ENCODE measurements around the gene CCDC183. TPM values are rescaled to one million over a fixed set of nuclear protein-coding genes. Genes with fewer than 3 reads are reported as not detected.

CCDC183 gene
- total RNA-seq, 1 experiment from 2014 or later: 4.2 TPM

DNA sequence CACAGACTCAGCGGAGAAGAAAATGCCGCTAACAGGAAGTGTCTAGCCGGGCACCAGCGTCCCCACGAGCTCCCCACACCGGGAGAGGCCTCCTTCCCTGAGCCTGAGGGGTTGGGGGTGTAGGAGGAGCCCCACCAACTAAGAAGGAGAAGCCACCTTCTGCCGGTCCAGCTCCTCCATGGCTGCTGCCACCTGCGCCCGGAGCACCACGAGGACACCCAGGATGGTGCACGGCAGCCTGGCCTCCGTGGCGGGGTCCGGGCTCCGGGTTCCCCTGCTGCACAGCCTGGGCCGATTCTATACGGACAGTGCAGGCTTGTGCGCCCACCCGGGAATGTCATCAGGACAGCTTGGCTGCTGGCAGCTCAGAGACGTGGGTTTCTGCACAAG, 38.4 kb upstream of the CCDC183 start:
- intact Hi-C loops (cut with micrococcal nuclease; ENCODE audit: unreplicated experiment): no loop called here
- no TSS peak for BruUV-seq (replicated peaks)
- Mint-ChIP-seq H3K36me3 (ENCODE audit: insufficient read depth, unreplicated experiment) (no peaks in the 10 kb centered on the region), H3K27ac (ENCODE audit: unreplicated experiment) (no peak overlapping the region), H3K9me3 (ENCODE audit: unreplicated experiment) (peaks cover 4% of the 10 kb centered on the region), H3K27me3 (ENCODE audit: insufficient read depth, unreplicated experiment) (no peaks in the 10 kb centered on the region), H3K4me3 (ENCODE audit: unreplicated experiment) (no peak overlapping the region), H3K4me1 (ENCODE audit: low read depth, unreplicated experiment) (peaks cover 7% of the 10 kb centered on the region)
- Histone ChIP-seq H3K4me3 (ENCODE audit: low read depth, low read length) (no peak overlapping the region), H3K27me3 (replicated peaks; ENCODE audit: control insufficient read depth, insufficient read depth, low read length) (no peaks in the 10 kb centered on the region), H3K9me3 (no peaks in the 10 kb centered on the region), H3K36me3 (ENCODE audit: control insufficient read depth, insufficient read depth, low read length) (no peaks in the 10 kb centered on the region), H3K4me1 (no peaks in the 10 kb centered on the region)
- POLR2A ChIA-PET: no interaction called here
- TF ChIP-seq, protein P1, sequence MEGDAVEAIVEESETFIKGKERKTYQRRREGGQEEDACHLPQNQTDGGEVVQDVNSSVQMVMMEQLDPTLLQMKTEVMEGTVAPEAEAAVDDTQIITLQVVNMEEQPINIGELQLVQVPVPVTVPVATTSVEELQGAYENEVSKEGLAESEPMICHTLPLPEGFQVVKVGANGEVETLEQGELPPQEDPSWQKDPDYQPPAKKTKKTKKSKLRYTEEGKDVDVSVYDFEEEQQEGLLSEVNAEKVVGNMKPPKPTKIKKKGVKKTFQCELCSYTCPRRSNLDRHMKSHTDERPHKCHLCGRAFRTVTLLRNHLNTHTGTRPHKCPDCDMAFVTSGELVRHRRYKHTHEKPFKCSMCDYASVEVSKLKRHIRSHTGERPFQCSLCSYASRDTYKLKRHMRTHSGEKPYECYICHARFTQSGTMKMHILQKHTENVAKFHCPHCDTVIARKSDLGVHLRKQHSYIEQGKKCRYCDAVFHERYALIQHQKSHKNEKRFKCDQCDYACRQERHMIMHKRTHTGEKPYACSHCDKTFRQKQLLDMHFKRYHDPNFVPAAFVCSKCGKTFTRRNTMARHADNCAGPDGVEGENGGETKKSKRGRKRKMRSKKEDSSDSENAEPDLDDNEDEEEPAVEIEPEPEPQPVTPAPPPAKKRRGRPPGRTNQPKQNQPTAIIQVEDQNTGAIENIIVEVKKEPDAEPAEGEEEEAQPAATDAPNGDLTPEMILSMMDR (IDR thresholded peaks at IDR 0.05; ENCODE audit: insufficient read depth in 1 of 2, low read depth in 1 of 2, low read length in 1 of 2, severe bottlenecking in 1 of 2, unreplicated experiment in 1 of 2): no peak
- CTCF ChIA-PET: no interaction called here
- DNase-seq: no peak

DNA sequence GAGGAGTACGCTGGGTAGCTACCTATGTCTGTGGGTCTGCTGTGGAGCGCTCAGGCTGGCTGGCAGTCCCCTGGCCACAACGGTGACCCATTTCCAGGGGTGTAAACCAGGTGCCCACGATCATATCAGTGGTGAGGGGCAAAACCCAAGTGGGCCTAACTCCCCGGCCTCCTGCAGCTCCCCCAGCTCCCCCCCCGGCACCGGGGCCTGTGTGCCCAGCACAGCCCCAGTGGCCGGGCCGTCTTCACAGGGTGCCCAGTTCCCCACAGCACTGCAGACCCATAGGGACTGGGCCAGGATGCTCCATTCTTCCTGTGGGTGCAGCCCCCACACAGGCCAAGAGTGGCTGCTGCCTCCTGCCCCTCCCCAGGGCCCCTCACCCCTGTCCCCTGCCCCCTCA, 37.1 kb upstream of the CCDC183 start:
- CTCF ChIA-PET: no interaction called here
- no peak overlapping the region for H3K27ac Mint-ChIP-seq (ENCODE audit: unreplicated experiment)
- H3K36me3 Mint-ChIP-seq (ENCODE audit: insufficient read depth, unreplicated experiment): no peaks in the 10 kb centered on the region
- H3K27me3 ChIP-seq (replicated peaks; ENCODE audit: control insufficient read depth, insufficient read depth, low read length): no peaks in the 10 kb centered on the region
- peaks cover 7% of the 10 kb centered on the region for H3K4me1 Mint-ChIP-seq (ENCODE audit: low read depth, unreplicated experiment)
- no peaks in the 10 kb centered on the region for H3K36me3 ChIP-seq (ENCODE audit: control insufficient read depth, insufficient read depth, low read length)
- no peaks in the 10 kb centered on the region for H3K9me3 Mint-ChIP-seq (ENCODE audit: unreplicated experiment)
- POLR2A ChIA-PET: no interaction called here
- H3K9me3 ChIP-seq: no peaks in the 10 kb centered on the region
- H3K27me3 Mint-ChIP-seq (ENCODE audit: insufficient read depth, unreplicated experiment): no peaks in the 10 kb centered on the region
- DNase-seq: no peak
- no peak overlapping the region for H3K4me3 Mint-ChIP-seq (ENCODE audit: unreplicated experiment)
- no TSS peak for BruUV-seq (replicated peaks)
- TF ChIP-seq, protein P1 (IDR thresholded peaks at IDR 0.05; ENCODE audit: insufficient read depth in 1 of 2, low read depth in 1 of 2, low read length in 1 of 2, severe bottlenecking in 1 of 2, unreplicated experiment in 1 of 2): no peak
- H3K4me1 ChIP-seq: no peaks in the 10 kb centered on the region
- intact Hi-C loops (cut with micrococcal nuclease; ENCODE audit: unreplicated experiment): no loop called here
- H3K4me3 ChIP-seq (ENCODE audit: low read depth, low read length): no peak overlapping the region

DNA sequence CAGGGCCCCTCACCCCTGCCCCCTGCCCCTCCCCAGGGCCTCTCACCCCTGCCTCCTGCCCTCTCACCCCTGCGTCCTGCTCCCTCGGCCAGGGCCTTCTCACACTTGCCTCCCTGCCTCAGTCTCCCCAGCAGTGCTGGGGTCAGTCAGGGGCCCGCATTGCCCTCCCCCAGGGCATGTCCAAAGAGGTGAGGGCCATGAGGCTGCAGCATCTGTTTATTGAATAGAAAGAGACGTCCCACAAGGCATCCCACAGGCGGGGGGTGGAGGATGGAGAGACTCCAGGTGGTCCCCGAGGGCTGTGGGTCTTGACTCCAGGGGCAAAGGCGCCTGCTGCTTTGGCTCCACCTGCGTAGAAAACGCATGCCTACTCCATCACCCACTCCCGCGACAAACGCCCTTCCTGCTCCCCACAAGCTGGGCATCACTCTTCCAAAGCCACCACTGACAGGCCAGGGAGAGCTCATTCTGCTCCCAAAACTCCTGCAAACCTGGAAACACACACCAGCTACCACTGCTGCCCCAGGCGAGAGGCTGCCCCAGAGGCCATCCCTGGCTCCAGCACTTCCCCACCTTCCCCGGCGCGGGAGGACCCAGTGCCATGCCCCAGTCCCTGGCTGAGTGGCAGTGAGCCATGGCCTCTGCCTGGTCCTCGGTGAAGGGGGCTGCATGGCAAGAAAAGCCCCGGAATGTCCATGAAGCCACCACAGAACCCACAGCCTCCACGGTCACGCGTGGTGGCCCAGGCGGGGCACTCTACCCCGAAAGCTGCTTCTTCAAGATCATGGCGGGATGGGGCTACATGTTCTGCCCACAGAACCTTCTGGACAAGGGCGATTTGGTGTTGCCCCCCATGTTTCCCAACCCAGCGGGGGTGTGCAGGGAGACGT, 36.5 kb upstream of the CCDC183 start:
- Mint-ChIP-seq H3K4me3 (ENCODE audit: unreplicated experiment) (no peak overlapping the region), H3K27me3 (ENCODE audit: insufficient read depth, unreplicated experiment) (no peaks in the 10 kb centered on the region), H3K4me1 (ENCODE audit: low read depth, unreplicated experiment) (peaks cover 7% of the 10 kb centered on the region), H3K9me3 (ENCODE audit: unreplicated experiment) (no peaks in the 10 kb centered on the region), H3K27ac (ENCODE audit: unreplicated experiment) (no peak overlapping the region), H3K36me3 (ENCODE audit: insufficient read depth, unreplicated experiment) (no peaks in the 10 kb centered on the region)
- H3K4me1 ChIP-seq: no peaks in the 10 kb centered on the region
- ChIA-PET POLR2A (no interaction called here), CTCF (no interaction called here)
- no peak for DNase-seq
- H3K27me3 ChIP-seq (replicated peaks; ENCODE audit: control insufficient read depth, insufficient read depth, low read length): no peaks in the 10 kb centered on the region
- no TSS peak for BruUV-seq (replicated peaks)
- no peaks in the 10 kb centered on the region for H3K36me3 ChIP-seq (ENCODE audit: control insufficient read depth, insufficient read depth, low read length)
- TF ChIP-seq, protein P1 (IDR thresholded peaks at IDR 0.05; ENCODE audit: insufficient read depth in 1 of 2, low read depth in 1 of 2, low read length in 1 of 2, severe bottlenecking in 1 of 2, unreplicated experiment in 1 of 2): no peak
- intact Hi-C loops (cut with micrococcal nuclease; ENCODE audit: unreplicated experiment): no loop called here
- no peak overlapping the region for H3K4me3 ChIP-seq (ENCODE audit: low read depth, low read length)
- H3K9me3 ChIP-seq: no peaks in the 10 kb centered on the region

Data from Caco-2 (cell line).